Cardiac septum (tissue), 1 donor: Measurements from ENCODE around the gene DLG3. TPM values are rescaled to one million over a fixed set of nuclear protein-coding genes. Genes with fewer than 3 reads are reported as not detected.

ENCODE experiments used
- DNase-seq: peaks from one replicate; pipeline ENCODE4 v3.0.0-alpha.2; 2020; ENCODE audit warnings: low spot score
- intact Hi-C: fragments of 100-400 bp; cut with DNase I; formaldehyde crosslinking; loops from one replicate; pipeline ENCODE4 v1.14.0; 2022
- total RNA-seq: library from RNA; stranded (reverse); fragmentation: NEBNext Ultra II Directional; extraction: Animal tissue kit (Norgen Biotek cat#: 25700); gene quantifications from one replicate; pipeline ENCODE4 v1.2.1, GENCODE V29; 2021
- donor health status: DM: no; HTN: no; CAD: no.

DLG3 gene
- total RNA-seq, 1 donor from 2014 or later = 10.9 TPM

DNA sequence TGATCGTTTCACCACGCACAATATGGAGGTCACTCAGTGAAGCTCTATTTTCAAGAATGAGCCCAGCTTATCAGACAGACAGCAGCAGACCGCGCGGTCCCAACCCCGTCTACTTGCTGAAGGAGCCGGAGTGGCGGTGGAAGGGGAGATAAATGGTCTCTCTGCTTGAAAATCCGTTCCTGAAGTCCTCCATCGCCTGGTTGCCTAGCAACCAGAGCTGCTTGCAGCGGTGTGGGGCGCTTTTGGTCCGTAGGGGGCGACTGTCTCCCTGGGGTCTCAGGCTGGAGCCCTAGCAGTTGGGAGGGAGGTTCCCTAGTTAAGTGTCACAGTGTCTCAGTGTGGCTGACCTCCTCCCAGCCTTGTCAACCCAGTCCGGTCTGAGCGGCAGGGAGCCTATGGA, 8.3 kb upstream of the DLG3 start:
- intact Hi-C loops = no loop called here
- DNase-seq = no peak

- intact Hi-C loops = no loop called here
Observed at GRCh38 chrX:70437011-70437410, 7.6 kb upstream of the DLG3 start.

GRCh38 chrX:70437921-70438665, 6.5 kb upstream of the DLG3 start:
- intact Hi-C loops = no loop called here

More at GRCh38 chrX:70437011-70437410, 7.6 kb upstream of the DLG3 start:
- no peak for DNase-seq

DNA sequence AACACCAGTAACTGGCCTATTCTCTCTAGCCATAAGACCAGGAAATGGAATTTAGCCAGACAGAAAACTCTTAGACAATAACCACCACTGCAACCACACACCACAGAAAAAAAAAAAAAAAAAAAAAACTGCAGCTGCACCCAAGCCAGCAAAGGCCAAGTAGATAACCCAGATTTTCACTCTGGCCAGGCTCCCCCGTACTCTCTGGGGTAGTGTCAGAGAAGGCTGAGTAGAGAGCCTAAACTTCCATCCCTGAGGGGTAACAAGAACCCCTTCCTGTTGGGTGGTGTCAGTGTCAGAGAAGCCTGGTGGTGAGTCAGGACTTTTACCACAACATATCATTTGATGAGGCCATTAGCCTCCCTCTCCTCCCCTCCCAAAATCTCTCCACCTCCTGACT, 5.6 kb upstream of the DLG3 start:
- intact Hi-C loops = no loop called here
- no peak for DNase-seq

More at GRCh38 chrX:70437921-70438665, 6.5 kb upstream of the DLG3 start:
- DNase-seq = no peak

GRCh38 chrX:70442224-70442623, 2.4 kb upstream of the DLG3 start:
- no peak for DNase-seq
- intact Hi-C loops = no loop called here

GRCh38 chrX:70444946-70445656, 466 bp downstream of the DLG3 start:
- no peak for DNase-seq
- intact Hi-C loops = no loop called here

DNA sequence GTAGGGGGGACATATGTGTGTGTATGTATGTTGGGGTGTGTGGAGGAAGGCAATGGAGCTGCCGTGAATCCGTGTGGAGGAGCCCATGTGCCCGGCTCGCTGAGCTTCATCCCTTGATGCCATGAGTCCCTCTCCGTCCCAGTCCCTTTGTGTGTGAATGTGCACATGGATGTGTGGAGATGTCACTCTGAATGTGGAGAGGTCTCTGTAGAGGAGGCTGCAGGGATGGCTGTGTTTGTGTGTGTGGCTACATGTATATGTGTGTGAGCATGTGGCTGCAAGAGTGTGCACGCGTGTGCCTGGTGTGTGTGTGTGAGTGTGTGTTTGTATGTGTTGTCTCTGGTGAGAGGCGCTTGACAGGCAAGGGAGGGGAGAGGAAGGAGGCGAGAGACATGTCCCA, 1.3 kb downstream of the DLG3 start:
- intact Hi-C loops = no loop called here
- no peak for DNase-seq

GRCh38 chrX:70446380-70447350, 2.0 kb downstream of the DLG3 start:
- intact Hi-C loops = no loop called here
- no peak for DNase-seq

DNA sequence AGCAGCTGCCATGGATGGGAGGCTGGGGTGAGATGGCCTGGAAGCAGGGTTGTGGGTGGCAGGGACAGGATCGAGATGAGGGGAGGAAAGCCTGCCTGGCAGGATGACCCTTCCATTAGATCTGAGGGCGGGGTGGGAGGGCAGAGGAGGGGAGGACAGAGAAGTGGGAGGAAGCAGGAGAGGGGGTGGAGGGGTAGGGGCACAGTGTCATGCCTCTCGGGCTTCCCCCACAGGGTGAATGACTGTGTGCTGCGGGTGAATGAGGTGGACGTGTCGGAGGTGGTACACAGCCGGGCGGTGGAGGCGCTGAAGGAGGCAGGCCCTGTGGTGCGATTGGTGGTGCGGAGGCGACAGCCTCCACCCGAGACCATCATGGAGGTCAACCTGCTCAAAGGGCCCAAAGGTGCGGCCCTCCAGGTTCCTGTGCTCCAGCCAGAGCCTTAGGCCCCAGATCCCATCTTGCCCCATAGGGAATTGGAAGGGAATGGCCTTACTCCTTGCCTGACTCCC, 4.9 kb downstream of the DLG3 start:
- DNase-seq = no peak
- intact Hi-C loops = no loop called here

DNA sequence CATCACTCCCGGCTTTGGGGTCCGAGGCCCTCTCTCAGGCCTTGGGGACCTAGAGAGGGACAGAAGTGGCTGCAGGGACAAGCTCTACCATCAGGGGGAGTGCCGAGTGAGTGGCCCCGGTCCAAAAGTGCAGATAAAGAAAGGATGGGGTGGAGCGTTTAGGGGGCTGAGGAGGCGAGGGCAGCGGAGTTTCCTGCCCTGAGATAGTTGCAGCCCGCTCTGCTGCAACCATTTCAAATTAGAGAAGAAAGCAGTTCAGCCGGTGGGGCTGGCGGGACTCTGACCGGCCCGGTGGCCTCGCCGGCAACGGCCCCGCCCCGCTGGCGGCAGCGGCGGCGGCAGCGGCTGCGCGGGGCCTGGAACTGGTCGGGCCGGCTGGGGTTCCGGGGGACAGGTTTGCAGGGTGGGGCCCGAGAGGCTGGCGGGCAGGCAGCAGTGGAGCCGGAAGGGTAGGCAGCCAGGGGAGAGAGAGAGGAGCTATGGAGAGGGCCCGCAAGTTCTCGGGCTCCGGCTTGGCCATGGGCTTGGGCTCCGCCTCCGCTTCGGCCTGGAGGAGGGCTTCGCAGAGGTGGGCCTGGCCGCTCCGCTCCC, 7.6 kb downstream of the DLG3 start:
- intact Hi-C loops = loop anchor here (5.0 to 10.0 kb wide), 2 partner anchors 100 to 213 kb away; no protein-coding TSS in a partner anchor
- no peak for DNase-seq

- intact Hi-C loops = loop anchor here (5.0 to 10.0 kb wide), 2 partner anchors 99 to 212 kb away; no protein-coding TSS in a partner anchor
- no peak for DNase-seq
Observed at GRCh38 chrX:70453024-70453618, 8.5 kb downstream of the DLG3 start.

GRCh38 chrX:70454441-70455365, 10.1 kb downstream of the DLG3 start:
- DNase-seq = no peak

GRCh38 chrX:70455366-70456202, 10.9 kb downstream of the DLG3 start:
- intact Hi-C loops = loop anchor here (10.0 kb wide), 1 partner anchor 209 kb away; no protein-coding TSS in a partner anchor
- no peak for DNase-seq

More at GRCh38 chrX:70454441-70455365, 10.1 kb downstream of the DLG3 start:
- intact Hi-C loops = loop anchor here (5.0 to 10.0 kb wide), 2 partner anchors 98 to 210 kb away; no protein-coding TSS in a partner anchor

DNA sequence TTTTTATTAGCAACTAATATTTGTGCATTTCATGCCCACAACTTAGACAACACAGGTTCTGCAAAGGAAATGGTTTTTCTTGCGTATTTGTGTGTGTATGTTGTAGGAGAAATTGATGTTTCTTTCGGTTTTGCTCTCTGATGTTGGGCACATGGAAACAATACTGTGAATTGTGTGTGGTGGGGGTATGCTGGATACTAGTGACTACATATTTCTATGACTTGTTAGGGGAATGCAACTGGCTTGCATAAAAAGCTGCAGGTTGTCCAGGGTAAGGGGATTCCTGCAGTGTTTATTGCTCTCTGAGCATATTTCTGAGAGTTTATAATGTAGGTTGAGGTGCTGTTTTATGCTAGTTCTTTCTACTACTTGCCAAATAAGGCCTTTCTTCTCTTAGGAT, 11.6 kb downstream of the DLG3 start:
- intact Hi-C loops = loop anchor here (10.0 kb wide), 1 partner anchor 209 kb away; no protein-coding TSS in a partner anchor
- DNase-seq = no peak

DNA sequence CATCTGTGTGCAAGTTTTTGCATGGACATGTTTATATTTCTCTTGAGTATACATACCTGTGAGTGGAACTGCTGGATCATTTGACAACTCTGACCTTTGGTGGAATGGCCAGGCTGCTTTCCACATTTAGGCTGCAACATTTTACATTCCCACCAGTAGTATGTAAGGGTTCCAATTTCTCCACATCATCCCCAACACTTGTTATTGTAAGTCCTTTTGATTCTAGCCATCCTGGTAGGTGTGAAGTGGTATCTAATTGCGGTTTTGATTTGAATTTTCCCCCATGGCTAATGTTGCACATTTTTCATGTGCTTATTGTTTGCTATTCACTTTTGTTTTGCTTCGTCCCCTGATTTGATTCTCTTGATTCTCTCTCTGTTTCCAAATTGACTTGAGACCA, 16.4 kb downstream of the DLG3 start:
- DNase-seq = no peak
- intact Hi-C loops = no loop called here

DNA sequence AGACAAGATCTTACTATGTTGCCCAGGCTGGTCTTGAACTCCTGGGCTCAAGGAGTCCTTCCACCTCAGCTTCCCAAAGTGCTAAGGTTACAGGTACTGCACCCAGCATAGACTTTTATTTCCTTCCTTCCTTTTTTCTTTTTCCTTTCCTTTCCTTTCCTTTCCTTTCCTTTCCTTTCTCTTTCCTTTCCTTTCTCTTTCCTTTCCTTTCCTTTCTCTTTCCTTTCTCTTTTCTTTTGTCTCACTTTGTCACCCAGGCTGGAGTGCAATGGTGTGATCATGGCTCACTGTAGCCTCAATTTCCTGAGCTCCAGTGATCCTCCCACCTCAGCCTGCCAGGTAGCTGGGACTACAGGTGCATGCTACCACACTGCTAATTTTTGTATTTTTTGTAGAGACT, 19.4 kb downstream of the DLG3 start:
- no peak for DNase-seq
- intact Hi-C loops = no loop called here

GRCh38 chrX:70466968-70467367, 22.3 kb downstream of the DLG3 start:
- DNase-seq = no peak
- intact Hi-C loops = no loop called here
